ENCODE results near the gene AGPAT2.

AGPAT2 gene

GRCh38 chr9:136659861-136660784 lies 27.1 kb downstream of the AGPAT2 start:
- no peak for DNase-seq

DNA sequence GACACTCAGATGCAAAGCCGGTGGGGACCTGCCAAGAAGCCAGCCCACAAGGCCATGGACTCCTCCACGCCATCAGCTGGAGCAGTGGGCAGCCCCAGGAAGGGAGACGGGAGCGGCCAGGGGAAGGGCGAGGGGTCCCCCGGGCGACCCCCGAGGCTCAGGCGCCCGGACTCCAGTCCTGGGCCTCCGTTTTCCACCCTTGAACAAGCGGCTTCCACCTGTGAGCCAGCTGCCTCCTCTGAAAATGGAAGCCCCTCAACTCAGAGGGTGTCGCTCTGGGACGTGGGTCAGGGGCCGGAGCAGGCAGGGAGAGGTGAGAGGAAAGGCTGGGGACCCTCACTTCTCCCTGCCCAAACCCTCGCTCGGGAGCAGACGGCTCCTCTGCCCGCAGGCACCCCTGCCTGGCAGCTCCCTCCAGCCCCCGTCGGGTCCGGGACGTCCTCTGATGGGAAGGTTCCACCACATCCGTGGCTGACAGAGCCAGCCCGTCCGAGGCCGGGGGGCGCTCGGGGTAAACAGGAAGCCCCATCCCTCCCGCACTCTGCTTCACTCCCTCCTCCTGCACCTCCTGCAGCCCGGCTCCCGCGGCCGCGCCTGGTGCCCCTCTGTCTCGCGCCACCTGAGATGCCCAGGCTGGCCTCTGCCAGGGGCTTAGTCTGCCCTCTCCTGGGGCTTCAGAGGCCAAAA lies 28.3 kb downstream of the AGPAT2 start:
- DNase-seq = no peak

- DNase-seq = no peak
Measured at GRCh38 chr9:136657974-136658848, 29.0 kb downstream of the AGPAT2 start.

- no peak for DNase-seq
Measured at GRCh38 chr9:136656795-136657611, 30.3 kb downstream of the AGPAT2 start.

DNA sequence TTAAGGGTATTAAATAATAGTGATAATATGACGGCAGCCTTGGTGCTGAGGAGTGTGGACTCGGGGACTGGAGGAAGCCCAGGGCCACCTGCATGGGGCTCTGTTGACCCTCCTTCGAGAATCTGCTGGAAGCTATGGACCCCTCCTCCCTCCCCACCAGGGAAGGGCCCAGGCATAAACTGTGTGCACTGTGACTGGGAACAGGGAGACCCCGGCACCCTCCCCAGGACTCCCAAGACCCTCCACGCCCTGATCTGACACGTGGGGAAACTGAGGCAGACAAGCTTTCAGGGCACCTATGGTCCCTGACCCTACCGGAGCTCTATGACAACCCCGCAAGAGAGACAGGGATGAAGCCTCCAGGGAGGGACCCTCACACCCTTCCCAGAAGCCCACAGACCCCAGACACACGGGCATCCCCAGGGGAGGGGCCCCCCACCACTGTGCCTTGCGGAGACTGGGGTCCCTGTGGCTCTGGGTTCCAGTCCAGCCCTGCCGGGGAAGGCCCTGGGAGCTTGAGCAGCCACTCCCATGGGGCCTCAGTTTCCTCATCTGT lies 31.0 kb downstream of the AGPAT2 start:
- DNase-seq = no peak

- DNase-seq = no peak
Measured at GRCh38 chr9:136655536-136656182, 31.6 kb downstream of the AGPAT2 start.

DNA sequence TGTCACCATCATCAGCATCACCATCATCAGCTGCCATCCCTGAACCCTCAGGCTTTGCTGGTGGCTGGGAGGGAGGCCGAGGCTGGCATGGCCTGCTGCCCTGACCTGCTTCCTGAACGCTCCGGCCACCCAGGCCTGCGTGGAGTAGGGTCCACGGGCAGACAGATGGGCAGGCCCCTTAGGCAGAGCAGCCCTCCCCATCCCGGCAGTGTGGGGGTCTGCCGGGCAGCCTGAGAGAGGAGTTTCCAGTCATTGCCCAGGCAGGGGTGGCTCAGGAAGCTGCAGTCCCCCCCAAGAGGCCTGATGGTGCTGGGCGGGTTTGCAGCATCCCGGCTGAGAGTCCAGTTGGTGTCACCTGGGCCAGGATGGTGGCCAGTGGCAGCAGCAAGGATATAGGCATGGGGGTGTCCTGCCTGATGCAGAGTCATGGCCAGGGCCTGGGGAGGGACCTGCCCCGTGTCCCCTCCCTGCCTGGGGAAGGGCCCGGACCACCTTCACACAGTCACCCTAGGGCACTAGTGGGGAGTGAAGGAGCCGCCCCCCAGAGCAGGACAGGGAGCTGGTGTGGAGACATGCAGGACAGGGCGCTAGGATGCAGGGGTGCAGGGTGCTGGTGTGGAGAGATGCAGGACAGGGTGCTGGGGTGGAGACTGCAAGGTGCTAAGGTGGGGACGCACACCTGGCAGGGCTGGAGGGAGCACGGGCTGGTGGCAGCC lies 32.3 kb downstream of the AGPAT2 start:
- no peak for DNase-seq

DNA sequence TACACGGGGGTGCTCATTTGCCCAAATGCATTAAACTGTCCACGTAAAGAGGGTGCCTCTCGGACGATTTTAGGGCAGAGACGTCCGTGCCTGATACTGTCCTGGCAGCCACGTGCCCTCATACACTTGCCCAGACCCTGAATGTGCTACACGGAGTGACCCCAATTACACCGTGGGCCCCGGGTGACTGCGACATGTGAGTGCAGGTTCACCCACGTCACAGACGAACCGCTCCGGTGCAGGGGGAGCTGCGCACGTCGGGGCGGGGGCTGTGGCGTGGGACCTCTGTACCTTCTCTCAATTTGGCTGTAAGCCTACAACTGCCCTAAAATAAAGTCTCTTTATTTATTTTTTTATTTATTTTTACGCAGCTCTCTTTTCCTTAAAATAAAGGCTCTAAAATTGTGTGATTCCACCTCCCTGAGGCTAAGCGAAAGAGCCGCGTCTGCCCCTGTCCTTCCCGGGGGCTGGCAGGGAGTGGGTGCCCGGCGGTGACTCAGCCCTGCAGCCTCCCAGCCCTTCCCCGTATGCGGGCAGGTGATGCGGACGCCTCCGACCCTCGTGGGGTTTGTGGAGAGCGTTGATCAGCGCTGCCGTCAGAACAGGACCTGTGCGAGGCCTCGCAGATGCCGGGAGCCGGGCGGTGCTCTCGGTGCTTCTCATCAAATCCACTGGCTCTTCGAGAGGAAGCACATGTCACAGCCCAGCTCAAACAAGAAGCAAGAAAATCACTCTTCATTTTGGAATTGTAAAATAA lies 33.8 kb downstream of the AGPAT2 start:
- DNase-seq = no peak

DNA sequence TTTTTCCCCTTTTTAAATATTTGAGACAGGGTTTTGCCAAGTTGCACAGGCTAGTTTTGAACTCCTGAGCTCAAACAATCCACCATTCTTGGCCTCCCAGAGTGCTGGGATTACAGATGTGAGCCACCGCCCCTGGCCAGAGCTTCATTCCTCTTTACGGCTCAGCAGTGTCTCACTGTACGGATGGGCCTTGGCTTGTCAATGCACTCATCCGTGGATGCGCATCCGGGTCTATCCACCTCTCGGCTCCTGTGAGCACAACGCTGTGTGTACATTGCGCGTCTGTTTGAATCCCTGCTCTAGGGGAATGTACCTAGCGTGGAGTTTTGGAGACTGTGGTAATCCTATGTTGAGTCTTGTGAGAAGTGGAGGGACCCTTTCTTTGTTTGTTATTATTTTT lies 35.4 kb downstream of the AGPAT2 start:
- DNase-seq = no peak

DNA sequence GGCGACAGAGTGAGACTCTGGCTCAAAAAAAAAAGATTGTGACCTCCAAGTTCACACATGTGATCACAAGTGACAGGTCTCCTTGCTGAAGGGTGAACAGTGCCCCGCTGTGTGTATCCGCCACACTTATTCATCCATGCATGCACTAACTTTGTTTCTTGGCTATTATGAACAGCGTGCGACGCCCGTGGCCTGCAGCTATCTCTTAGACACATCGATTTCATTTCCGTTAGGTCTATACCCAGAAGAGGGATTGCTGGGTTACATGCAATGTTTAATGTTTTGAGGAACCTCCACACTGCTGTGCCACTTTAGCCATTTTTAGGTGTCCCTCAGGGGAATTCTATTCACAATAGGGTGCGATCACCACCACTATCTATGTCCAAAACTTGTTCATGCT lies 36.6 kb downstream of the AGPAT2 start:
- DNase-seq = no peak

- no peak for DNase-seq
Measured at GRCh38 chr9:136650021-136650420, 37.2 kb downstream of the AGPAT2 start.

DNA sequence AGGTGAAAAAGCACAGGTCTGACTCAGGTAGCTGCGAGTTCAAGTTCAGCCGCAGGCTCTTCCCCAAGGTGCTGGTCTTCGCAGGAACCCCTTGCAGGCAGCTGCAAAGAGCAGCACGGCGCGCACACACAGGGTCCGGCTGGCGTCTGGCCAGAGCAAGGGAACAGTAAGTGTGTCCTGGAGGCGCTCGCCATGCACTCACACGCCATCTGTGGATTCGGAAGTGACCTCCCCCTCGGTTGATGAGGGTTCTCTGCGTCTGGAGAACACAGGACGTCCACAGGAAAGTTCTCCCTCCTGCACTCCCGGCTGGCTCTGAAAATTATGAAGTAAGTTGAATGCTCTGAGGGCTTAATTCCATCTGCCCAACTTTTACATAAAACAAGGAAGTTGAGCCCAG lies 38.5 kb downstream of the AGPAT2 start:
- DNase-seq = no peak

- DNase-seq = no peak
Measured at GRCh38 chr9:136646827-136647711, 40.2 kb downstream of the AGPAT2 start.

DNA sequence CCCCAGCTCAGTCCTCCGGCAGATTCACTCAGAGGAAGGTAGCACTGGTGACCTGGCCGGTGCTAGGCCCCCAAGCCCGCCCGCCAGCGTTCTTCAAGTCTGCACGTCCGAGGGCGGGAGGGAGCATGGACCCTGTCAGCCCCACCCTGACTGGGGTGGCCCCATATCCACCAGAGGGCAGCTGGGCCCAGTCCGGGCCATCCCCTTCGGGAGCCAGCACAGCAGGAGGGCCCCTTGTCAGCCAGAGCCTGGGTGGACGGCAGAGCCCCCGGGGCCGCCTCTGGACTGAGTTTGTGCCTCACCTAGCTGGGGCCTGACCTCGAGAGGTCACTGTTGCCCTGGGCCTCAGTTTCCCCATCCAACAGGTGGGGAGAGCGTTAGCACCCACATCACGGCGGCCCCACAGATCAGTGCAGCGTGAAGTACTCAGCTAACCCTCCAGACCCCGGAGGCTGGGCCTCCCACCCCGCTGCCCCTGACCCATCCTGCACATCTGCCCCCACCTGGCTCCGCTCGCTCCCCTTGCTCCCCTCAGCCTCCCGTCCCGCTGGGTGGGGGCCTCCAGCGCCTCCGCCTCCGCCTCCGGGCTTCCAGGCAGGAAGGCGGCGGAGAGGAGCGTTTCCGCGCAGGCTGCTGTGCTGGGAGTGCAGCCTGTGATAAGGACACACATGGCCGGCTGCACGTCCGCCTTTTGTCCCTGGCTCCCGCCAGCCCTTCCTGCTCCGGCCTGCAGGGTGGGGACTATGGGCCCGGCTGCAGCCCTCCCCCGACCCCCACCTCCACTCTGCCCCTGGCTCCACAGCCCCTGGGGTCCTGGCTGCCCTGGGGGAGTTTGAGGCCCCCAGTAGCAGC lies 41.1 kb downstream of the AGPAT2 start:
- no peak for DNase-seq

DNA sequence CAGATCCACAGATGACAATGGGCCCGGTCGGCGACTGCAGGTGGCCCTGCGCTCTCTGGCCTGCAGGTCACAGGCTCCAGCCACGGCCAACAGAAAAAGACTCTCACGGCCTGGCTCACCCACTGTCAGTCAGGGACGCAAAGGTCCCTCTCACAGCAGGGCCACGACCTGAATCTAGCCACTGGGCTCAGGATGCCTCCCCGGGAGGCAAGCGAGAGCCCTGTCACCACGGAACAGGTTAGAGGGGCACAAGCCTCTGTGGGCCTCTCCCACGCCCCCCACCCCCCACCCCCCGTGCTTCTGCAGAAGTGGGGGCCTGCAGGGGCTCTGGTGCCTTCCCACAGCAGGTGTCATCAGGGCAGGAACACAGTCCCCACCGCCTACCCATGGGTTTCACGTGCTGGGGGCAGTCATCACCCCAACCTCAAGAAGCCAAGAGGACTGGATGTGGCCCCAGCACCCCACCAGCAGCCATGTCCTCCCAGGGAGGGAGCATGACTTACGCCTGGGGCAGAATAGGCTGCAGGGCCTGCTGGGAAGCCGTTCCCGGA lies 41.8 kb downstream of the AGPAT2 start:
- DNase-seq = no peak

GRCh38 chr9:136644593-136645351 lies 42.5 kb downstream of the AGPAT2 start:
- DNase-seq = peak; percentile 81

GRCh38 chr9:136644343-136644592 lies 43.0 kb downstream of the AGPAT2 start:
- no peak for DNase-seq
